IMR-90 (cell line): ENCODE data around the gene SORBS1. TPM values are rescaled to one million over a fixed set of nuclear protein-coding genes. Genes with fewer than 3 reads are reported as not detected.

ENCODE experiments used
- ATAC-seq: fragments of 200-7000 bp; cut with Tn5 transposase; 2 replicates; pipeline ENCODE4 v1.9.1; 2020; ENCODE audit warnings: low read depth, mild to moderate bottlenecking, moderate library complexity
- BruUV-seq: library from RNA; stranded (reverse); fragments of 400-500 nt; replicated peaks from 2 replicates; lab custom pipeline; 2021; lab: Mats Ljungman, UMichigan
- CTCF ChIA-PET: fragments of 300-600 bp; formaldehyde crosslinking; extraction: SDS; loops from one replicate; lab custom pipeline; 2021; ENCODE audit warnings: antibody characterized with exemption; lab: Yijun Ruan, JAX
- POLR2A ChIA-PET: fragments of 300-600 bp; sonication (Branson Sonifier 250); formaldehyde crosslinking; loops from one replicate; lab custom pipeline; 2022; ENCODE audit warnings: antibody characterized with exemption; ENCODE audit not compliant: unreplicated experiment; lab: Charles Lee
- DNase-seq: peaks from one replicate; pipeline ENCODE4 v3.0.0; 2013
- H2AFZ ChIP-seq: replicated peaks from 2 replicates; pipeline ENCODE3; 2013; ENCODE audit warnings: low read length, mild to moderate bottlenecking; ENCODE audit not compliant: poor library complexity
- H2AK5ac ChIP-seq: 2 replicates; pipeline ENCODE4 v1.6.1; 2013; ENCODE audit warnings: low read depth, low read length, inconsistent platforms
- H2AK9ac ChIP-seq: replicated peaks from 2 replicates; pipeline ENCODE3; 2013; ENCODE audit warnings: mild to moderate bottlenecking, low read depth, low read length, moderate library complexity; ENCODE audit not compliant: poor library complexity
- H2BK120ac ChIP-seq: 2 replicates; pipeline ENCODE4 v1.6.1; 2013; ENCODE audit warnings: low read depth, low read length, inconsistent platforms
- H2BK15ac ChIP-seq: 3 replicates; pipeline ENCODE4 v1.6.1; 2013; ENCODE audit warnings: low read depth, low read length, inconsistent platforms
- H2BK20ac ChIP-seq: 2 replicates; pipeline ENCODE4 v1.6.1; 2013; ENCODE audit warnings: low read depth, mild to moderate bottlenecking, inconsistent platforms, low read length, moderate library complexity
- H2BK5ac ChIP-seq: 2 replicates; pipeline ENCODE4 v1.6.1; 2013; ENCODE audit warnings: mild to moderate bottlenecking, low read depth, low read length, inconsistent platforms; ENCODE audit not compliant: poor library complexity, severe bottlenecking
- H3K14ac ChIP-seq: replicated peaks from 2 replicates; pipeline ENCODE4 v1.6.1; 2013; ENCODE audit warnings: low read depth, low read length, inconsistent platforms
- H3K18ac ChIP-seq: 2 replicates; pipeline ENCODE4 v1.6.1; 2013; ENCODE audit warnings: low read depth, low read length, control low read depth
- H3K23ac ChIP-seq: 2 replicates; pipeline ENCODE4 v1.6.1; 2013; ENCODE audit warnings: low read depth, low read length, inconsistent platforms
- H3K27ac ChIP-seq: 2 replicates; pipeline ENCODE4 v1.5.1; 2013; ENCODE audit warnings: mild to moderate bottlenecking, control low read depth, low read length; ENCODE audit not compliant: insufficient read depth
- H3K27me3 ChIP-seq: 2 replicates; pipeline ENCODE4 v1.6.1; 2013; ENCODE audit warnings: low read length; ENCODE audit not compliant: control insufficient read depth, insufficient read depth
- H3K36me3 ChIP-seq: 2 replicates; pipeline ENCODE4 v1.6.1; 2013; ENCODE audit warnings: low read length, mixed read lengths; ENCODE audit not compliant: control insufficient read depth, insufficient read depth
- H3K4ac ChIP-seq: 2 replicates; pipeline ENCODE4 v1.6.1; 2013; ENCODE audit warnings: low read depth, low read length, inconsistent platforms
- H3K4me1 ChIP-seq: 2 replicates; pipeline ENCODE4 v1.6.1; 2013; ENCODE audit warnings: low read length, mixed read lengths; ENCODE audit not compliant: control insufficient read depth, insufficient read depth
- H3K4me2 ChIP-seq: 2 replicates; pipeline ENCODE4 v1.6.1; 2013; ENCODE audit warnings: low read depth, mild to moderate bottlenecking, control low read depth, low read length, moderate library complexity
- H3K4me3 ChIP-seq: 2 replicates; pipeline ENCODE4 v1.5.1; 2013; ENCODE audit warnings: low read depth, mild to moderate bottlenecking, control low read depth, low read length, moderate library complexity; ENCODE audit not compliant: insufficient read depth
- H3K56ac ChIP-seq: 2 replicates; pipeline ENCODE4 v1.6.1; 2013; ENCODE audit warnings: low read length, inconsistent platforms; ENCODE audit not compliant: insufficient read depth; ENCODE audit errors: extremely low read depth
- H3K79me1 ChIP-seq, 2 experiments: 2 replicates each; pipeline ENCODE4 v1.6.1; 2013; ENCODE audit warnings: low read length in 2 of 2, inconsistent platforms in 1 of 2, low read depth in 1 of 2
- H3K9ac ChIP-seq: 2 replicates; pipeline ENCODE4 v1.6.1; 2013; ENCODE audit warnings: low read depth, low read length, control low read depth
- H3K9me1 ChIP-seq: 2 replicates; pipeline ENCODE4 v1.6.1; 2013; ENCODE audit warnings: low read length, inconsistent platforms; ENCODE audit not compliant: insufficient read depth
- H3K9me3 ChIP-seq: 2 replicates; pipeline ENCODE4 v1.6.1; 2013; ENCODE audit warnings: low read length; ENCODE audit not compliant: control insufficient read depth, insufficient read depth
- H4K20me1 ChIP-seq: 2 replicates; pipeline ENCODE4 v1.6.1; 2013; ENCODE audit warnings: low read length, inconsistent platforms; ENCODE audit not compliant: insufficient read depth
- H4K5ac ChIP-seq: 2 replicates; pipeline ENCODE4 v1.6.1; 2013; ENCODE audit warnings: mild to moderate bottlenecking, low read depth, low read length, control low read depth
- H4K8ac ChIP-seq, 2 experiments: 2 replicates each; pipeline ENCODE4 v1.6.1; 2013; ENCODE audit warnings: low read depth in 2 of 2, low read length in 2 of 2, control low read depth in 1 of 2, inconsistent platforms in 1 of 2
- H4K91ac ChIP-seq: 2 replicates; pipeline ENCODE4 v1.6.1; 2013; ENCODE audit warnings: low read depth, low read length, inconsistent platforms; ENCODE audit not compliant: insufficient read depth
- FOS ChIP-seq: fragments of 150-350 bp; IDR thresholded peaks from 2 replicates; pipeline ENCODE4 v1.6.1; 2016; ENCODE audit warnings: low read depth, low read length
- MAFK ChIP-seq: IDR thresholded peaks from 2 replicates; pipeline ENCODE4 v1.6.1; 2012; ENCODE audit warnings: low read depth, low read length, improper control_type of control experiment
- MXI1 ChIP-seq: IDR thresholded peaks from 2 replicates; pipeline ENCODE4 v1.6.1; 2012; ENCODE audit warnings: low read depth, mild to moderate bottlenecking, low read length, moderate library complexity, borderline replicate concordance
- NFE2L2 ChIP-seq: fragments of 150-350 bp; IDR thresholded peaks from 2 replicates; pipeline ENCODE4 v1.6.1; 2016; ENCODE audit warnings: low read depth, mild to moderate bottlenecking, low read length
- POLR2A ChIP-seq: IDR thresholded peaks from 2 replicates; pipeline ENCODE4 v1.6.1; 2012; ENCODE audit warnings: mild to moderate bottlenecking, low read depth, low read length
- RAD21 ChIP-seq: IDR thresholded peaks from 2 replicates; pipeline ENCODE4 v1.6.1; 2012; ENCODE audit warnings: low read length, improper control_type of control experiment
- RCOR1 ChIP-seq: IDR thresholded peaks from 2 replicates; pipeline ENCODE4 v1.6.1; 2012; ENCODE audit warnings: mild to moderate bottlenecking, low read length, improper control_type of control experiment; ENCODE audit not compliant: insufficient replicate concordance
- WGBS, 2 experiments: methylation state at CpG; one replicate each; pipeline versions ENCODE4 v1.1.5 to v1.1.7; 2013; ENCODE audit warnings: missing lambda C conversion rate in 2 of 2; ENCODE audit not compliant: insufficient read length in 1 of 2; ENCODE audit errors: extremely low coverage in 2 of 2; 5-methylcytosine and 5-hydroxymethylcytosine counted together
- dilution Hi-C: fragments of 300-500 bp; cut with HindIII; formaldehyde crosslinking; loops from one replicate; pipeline ENCODE4 v1.14.3; 2018; ENCODE audit warnings: low sequenced_read_pairs; ENCODE audit not compliant: unreplicated experiment
- in situ Hi-C: fragments of 300-500 bp; cut with MboI; formaldehyde crosslinking; loops from 3 replicates; pipeline ENCODE4 v1.14.3; 2019; ENCODE audit warnings: low sequenced_read_pairs, inconsistent platforms, mixed read lengths
- intact Hi-C: fragments of 100-400 bp; cut with micrococcal nuclease; formaldehyde crosslinking; loops from 2 replicates; pipeline ENCODE4 v1.10.0; 2022
- polyA plus RNA-seq, 3 experiments: library from polyadenylated mRNA; depleted of rRNA; stranded (reverse); fragments of >200 nt; gene quantifications; 2 replicates each; pipeline ENCODE4 v1.2.3, GENCODE V29; 2012; ENCODE audit warnings: low replicate concordance in 1 of 3
- total RNA-seq: library from RNA; depleted of rRNA; stranded (reverse); fragments of >200 nt; gene quantifications from 2 replicates; pipeline ENCODE4 v1.2.3, GENCODE V29; 2012
- TF ChIP-seq, protein P1 (sequence below): conservative IDR thresholded peaks from 2 replicates; pipeline ENCODE4 v1.5.1; 2012; ENCODE audit warnings: mild to moderate bottlenecking, low read depth, low read length, improper control_type of control experiment

SORBS1 gene
- total and polyA plus RNA-seq, 2 of the 4 experiments (the other 2 are of a cell fraction): 0.18 to 0.32 TPM

DNA sequence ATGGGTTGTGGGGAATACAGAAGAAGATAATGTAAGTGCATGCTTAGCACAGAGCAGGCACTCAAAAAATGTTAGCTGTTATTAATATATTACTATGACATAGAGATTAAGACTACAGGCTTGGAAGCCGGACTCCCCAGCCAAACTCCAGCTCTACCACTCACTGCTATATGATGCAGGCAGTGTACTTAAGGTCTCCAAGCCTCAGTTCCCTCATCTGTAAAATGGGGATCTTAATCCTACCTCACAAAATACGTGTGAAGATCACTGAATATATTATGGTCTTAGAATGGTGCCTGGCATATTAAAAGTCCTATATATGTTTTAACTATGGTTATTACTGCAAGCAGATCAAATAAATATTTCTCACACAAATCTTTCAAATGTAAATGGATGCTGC lies 275.6 kb downstream of the SORBS1 start:
- Histone ChIP-seq H3K79me1 (peaks cover 17 to 84% of the 10 kb centered on the region in 2 experiments), H3K14ac (0 out of 2 replicates have a peak overlapping the region, but pooled peaks have one; percentile 19), H3K36me3 (peaks cover 8% of the 10 kb centered on the region; the same call in 1 of the 2 replicates), H3K4me1 (peaks cover 15% of the 10 kb centered on the region), H3K9me1 (peaks cover 28% of the 10 kb centered on the region), H2BK15ac (no peak overlapping the region), H4K8ac (no peak overlapping the region), H2AFZ (no peak overlapping the region), H3K9me3 (no peaks in the 10 kb centered on the region), H3K4ac (no peak overlapping the region), H3K4me2 (no peak overlapping the region), H2BK20ac (no peak overlapping the region; the same call in 1 of the 2 replicates), H3K4me3 (no peak overlapping the region), H4K5ac (no peak overlapping the region), H3K23ac (peak overlapping the region; percentile 86; the same call in 1 of the 2 replicates), H3K9ac (no peak overlapping the region), H2AK9ac (no peak overlapping the region), H4K91ac (no peak overlapping the region), H3K27ac (no peak overlapping the region), H3K56ac (no peak overlapping the region), H2BK120ac (no peak overlapping the region), H3K18ac (no peak overlapping the region), H2BK5ac (no peak overlapping the region), H2AK5ac (no peak overlapping the region), H4K20me1 (peaks cover 75% of the 10 kb centered on the region), H3K27me3 (no peaks in the 10 kb centered on the region)
- BruUV-seq: no TSS peak
- POLR2A ChIA-PET: no interaction called here
- dilution Hi-C loops (no loop called here), intact Hi-C loops (no loop called here), in situ Hi-C loops (no loop called here)
- ATAC-seq (no peak), DNase-seq (no peak)
- WGBS, 2 experiments: no CpG with 5 or more reads among the region's 2 CpGs
- no peak for TF ChIP-seq RCOR1
- TF ChIP-seq MAFK: no peak
- no peak for TF ChIP-seq FOS
- no peak for TF ChIP-seq POLR2A
- TF ChIP-seq, protein P1, sequence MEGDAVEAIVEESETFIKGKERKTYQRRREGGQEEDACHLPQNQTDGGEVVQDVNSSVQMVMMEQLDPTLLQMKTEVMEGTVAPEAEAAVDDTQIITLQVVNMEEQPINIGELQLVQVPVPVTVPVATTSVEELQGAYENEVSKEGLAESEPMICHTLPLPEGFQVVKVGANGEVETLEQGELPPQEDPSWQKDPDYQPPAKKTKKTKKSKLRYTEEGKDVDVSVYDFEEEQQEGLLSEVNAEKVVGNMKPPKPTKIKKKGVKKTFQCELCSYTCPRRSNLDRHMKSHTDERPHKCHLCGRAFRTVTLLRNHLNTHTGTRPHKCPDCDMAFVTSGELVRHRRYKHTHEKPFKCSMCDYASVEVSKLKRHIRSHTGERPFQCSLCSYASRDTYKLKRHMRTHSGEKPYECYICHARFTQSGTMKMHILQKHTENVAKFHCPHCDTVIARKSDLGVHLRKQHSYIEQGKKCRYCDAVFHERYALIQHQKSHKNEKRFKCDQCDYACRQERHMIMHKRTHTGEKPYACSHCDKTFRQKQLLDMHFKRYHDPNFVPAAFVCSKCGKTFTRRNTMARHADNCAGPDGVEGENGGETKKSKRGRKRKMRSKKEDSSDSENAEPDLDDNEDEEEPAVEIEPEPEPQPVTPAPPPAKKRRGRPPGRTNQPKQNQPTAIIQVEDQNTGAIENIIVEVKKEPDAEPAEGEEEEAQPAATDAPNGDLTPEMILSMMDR: no peak
- TF ChIP-seq RAD21: no peak
- no peak for TF ChIP-seq MXI1
- TF ChIP-seq NFE2L2: no peak
- CTCF ChIA-PET: interaction anchor here (0.6 to 0.7 kb wide), 2 partner anchors 80 to 104 kb away, joined by 3 read pairs; no protein-coding TSS in a partner anchor
